ENCODE data around the gene C9orf72.

GRCh38 chr9:27510780-27511179 lies 62.5 kb downstream of the C9orf72 start:
- TF ChIP-seq PATZ1 (CRISPR knock-in tag; IDR thresholded peaks at IDR 0.05; ENCODE audit: borderline replicate concordance) (no peak), RARB (CRISPR knock-in tag; IDR thresholded peaks at IDR 0.05) (no peak), GLIS3 (CRISPR knock-in tag; IDR thresholded peaks at IDR 0.05) (no peak), ZFP30 (CRISPR knock-in tag; IDR thresholded peaks at IDR 0.05) (no peak), ZFP3 (CRISPR knock-in tag; IDR thresholded peaks at IDR 0.05) (no peak), ZNF565 (CRISPR knock-in tag; conservative IDR thresholded peaks at IDR 0.05; ENCODE audit: low read depth) (no peak), ISL1 (CRISPR knock-in tag; IDR thresholded peaks at IDR 0.05) (no peak), ESRRG (CRISPR knock-in tag; IDR thresholded peaks at IDR 0.05) (no peak), TSHZ2 (CRISPR knock-in tag; IDR thresholded peaks at IDR 0.05) (no peak), CSRNP3 (CRISPR knock-in tag; IDR thresholded peaks at IDR 0.05) (no peak), ZNF8 (CRISPR knock-in tag; IDR thresholded peaks at IDR 0.05) (no peak)
- TF ChIP-seq, protein P1, sequence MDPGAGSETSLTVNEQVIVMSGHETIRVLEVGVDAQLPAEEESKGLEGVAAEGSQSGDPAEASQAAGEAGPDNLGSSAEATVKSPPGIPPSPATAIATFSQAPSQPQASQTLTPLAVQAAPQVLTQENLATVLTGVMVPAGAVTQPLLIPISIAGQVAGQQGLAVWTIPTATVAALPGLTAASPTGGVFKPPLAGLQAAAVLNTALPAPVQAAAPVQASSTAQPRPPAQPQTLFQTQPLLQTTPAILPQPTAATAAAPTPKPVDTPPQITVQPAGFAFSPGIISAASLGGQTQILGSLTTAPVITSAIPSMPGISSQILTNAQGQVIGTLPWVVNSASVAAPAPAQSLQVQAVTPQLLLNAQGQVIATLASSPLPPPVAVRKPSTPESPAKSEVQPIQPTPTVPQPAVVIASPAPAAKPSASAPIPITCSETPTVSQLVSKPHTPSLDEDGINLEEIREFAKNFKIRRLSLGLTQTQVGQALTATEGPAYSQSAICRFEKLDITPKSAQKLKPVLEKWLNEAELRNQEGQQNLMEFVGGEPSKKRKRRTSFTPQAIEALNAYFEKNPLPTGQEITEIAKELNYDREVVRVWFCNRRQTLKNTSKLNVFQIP (CRISPR knock-in tag; IDR thresholded peaks at IDR 0.05; ENCODE audit: borderline replicate concordance, low read depth), result no peak
